ENCODE results near the gene HSPBAP1.
"Not testable (repeated sequence)": the region's sequence is repeated elsewhere in the genome, so short reads cannot be mapped to it uniquely, and the experiment has no call there.

The HSPBAP1 gene

DNA sequence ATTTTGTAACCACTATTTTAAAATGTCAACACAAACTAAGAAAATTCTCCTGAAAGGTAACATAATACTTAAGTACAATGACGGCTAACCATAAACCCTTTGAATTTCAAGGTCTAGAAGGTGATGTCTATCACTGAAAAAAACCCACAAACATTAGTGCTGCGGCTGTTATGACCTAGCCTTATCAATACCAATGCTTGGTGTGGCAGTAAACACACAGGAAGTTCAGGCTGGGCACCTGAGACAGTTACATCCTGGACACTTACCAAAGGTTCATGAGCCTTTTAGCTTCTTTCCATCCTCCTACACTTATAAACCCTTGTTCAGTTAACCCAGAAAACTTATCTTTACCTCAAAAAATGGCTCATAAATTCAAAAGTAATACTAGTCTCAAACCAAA is 5.8 kb downstream of the HSPBAP1 start:
- DNase-seq = no peak
- intact Hi-C loops (cut with DNase I) = no loop called here

- intact Hi-C loops (cut with DNase I) = no loop called here
- no peak for DNase-seq
Observed at GRCh38 chr3:122786066-122786465, 7.6 kb downstream of the HSPBAP1 start.

DNA sequence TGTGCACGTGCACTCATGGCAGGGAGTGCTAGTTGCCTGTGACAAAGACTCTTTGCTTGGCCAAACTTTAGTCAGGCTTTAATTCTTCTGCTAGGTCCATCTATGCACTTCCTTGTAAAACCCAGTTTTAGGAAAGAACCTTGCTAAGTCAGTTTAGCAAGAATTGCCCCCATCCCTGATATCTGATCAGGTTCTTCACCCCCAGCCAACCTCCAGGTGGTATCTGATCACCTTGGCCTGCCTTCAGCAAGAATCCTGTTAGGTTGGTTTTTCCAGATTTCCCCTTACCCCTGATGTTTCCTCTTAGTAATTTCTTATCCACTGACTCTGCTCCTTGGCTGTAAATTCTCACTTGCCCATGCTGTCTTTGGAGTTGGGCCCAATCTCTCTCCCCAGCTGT is 8.4 kb downstream of the HSPBAP1 start:
- intact Hi-C loops (cut with DNase I) = no loop called here
- DNase-seq = no peak

DNA sequence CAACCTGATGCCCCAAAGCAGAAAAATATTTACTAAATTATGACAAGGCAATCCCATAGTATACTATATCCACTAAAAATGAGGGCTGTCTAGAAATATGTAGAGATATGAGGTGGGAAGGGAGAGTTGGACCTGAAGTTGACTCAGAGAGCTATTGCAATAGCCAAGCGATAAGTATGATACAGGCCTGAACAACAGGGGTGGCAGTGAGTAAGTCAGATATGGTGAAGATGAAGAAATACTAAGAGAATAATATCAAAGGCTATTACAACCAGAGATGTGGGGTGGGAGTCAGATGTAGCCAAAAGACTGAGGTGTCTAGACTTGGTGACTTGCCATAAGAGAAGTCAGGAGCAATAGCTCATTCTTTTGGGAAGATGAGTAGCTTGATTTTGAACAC is 9.2 kb downstream of the HSPBAP1 start:
- DNase-seq = no peak
- intact Hi-C loops (cut with DNase I) = no loop called here

GRCh38 chr3:122782804-122783203 is 10.8 kb downstream of the HSPBAP1 start:
- intact Hi-C loops (cut with DNase I) = no loop called here
- no peak for DNase-seq

DNA sequence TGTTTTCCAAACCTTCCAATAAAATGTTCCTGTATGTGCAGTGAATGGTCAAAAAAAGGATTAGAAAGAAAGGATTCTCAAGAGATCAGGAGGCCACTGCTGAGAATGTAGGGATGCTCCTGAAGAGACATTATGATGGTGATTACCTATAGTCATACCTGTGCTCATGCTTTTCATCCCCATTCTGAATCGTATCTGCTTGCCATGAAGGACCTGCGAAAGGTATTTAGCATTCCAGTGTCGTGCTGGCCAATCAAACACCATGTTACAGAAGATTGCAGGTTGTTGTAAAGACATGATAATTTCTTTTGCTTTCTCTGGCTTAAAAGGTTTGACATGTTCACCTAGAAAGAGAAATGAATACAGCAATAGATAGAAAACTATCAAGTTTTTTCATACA is 16.1 kb downstream of the HSPBAP1 start:
- DNase-seq = no peak
- intact Hi-C loops (cut with DNase I) = no loop called here

- DNase-seq = no peak
- intact Hi-C loops (cut with DNase I) = no loop called here
Observed at GRCh38 chr3:122776675-122777468, 16.8 kb downstream of the HSPBAP1 start.

DNA sequence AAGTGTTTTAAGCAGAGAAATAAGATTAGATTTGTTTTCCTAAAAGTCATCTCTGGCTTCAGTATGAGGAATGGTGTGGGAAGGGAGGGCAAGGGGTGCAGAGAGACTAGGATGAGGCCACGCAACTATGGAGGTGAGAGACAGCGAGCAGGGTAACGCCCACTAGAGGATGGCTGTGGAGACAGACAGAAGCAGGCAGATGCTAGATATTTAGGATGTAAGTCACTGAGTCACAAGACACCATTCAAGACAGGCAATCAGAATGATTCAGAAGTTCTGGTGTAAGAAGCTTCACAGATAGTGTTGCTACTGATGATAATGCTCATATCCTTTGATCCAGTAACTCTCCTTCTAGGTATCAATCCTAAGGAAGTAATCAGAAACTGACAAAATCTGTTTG is 19.1 kb downstream of the HSPBAP1 start:
- intact Hi-C loops (cut with DNase I) = no loop called here
- DNase-seq = no peak

GRCh38 chr3:122773944-122774509 is 19.6 kb downstream of the HSPBAP1 start:
- intact Hi-C loops (cut with DNase I) = no loop called here
- no peak for DNase-seq

DNA sequence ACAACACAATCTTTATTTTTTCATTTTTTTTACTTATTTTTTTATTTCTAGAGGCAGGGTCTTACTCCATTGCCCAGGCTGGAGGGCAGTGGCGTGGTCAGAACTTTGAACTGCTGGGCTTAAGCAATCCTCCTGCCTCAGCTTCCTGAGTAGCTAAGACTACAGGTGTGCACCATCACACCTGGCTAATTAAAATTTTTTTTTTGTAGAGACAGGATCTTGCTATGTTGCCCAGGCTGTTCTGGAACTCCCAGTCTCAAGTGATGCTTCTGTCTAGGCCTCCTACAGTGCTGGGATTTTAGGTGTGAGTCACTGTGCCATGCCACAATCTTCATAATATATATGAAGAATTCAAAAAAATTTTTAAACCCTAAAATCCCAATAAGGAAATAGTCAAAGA is 20.8 kb downstream of the HSPBAP1 start:
- intact Hi-C loops (cut with DNase I) = no loop called here
- DNase-seq = no peak

DNA sequence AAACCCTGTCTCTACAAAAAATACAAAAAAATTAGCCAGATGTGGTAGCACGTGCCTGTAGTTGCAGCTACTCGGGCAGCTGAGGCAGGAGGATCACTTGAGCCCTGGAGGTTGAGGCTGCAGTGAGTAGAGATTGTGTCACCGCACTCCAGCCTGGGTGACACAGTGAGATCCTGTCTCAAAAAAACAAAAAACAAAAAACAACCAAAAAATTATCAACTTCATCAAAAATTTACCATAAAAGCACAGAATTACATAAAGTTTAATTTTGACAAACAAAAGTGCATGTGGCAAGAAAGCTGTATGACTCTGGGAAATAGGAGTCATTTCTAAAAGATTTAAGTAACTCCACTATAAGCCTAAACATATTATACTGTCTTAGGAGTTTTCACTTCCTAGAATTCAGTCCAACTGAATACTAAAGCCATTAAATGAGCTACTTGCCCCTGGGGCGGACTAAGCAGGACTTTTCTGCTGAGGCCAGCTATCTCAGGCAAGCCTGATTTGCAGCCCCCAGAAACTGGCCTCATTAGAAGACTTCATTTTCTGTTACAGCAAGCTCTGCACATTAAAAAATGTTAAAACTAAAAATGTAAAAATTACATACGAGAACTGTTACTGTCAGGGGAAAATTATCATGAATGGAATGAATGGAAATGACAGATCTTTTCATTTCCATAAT is 23.0 kb downstream of the HSPBAP1 start:
- intact Hi-C loops (cut with DNase I) = no loop called here
- DNase-seq = peak in 1 of 10 donors; percentile 44

GRCh38 chr3:122767540-122768372 is 25.9 kb downstream of the HSPBAP1 start:
- DNase-seq = no peak
- intact Hi-C loops (cut with DNase I) = no loop called here

DNA sequence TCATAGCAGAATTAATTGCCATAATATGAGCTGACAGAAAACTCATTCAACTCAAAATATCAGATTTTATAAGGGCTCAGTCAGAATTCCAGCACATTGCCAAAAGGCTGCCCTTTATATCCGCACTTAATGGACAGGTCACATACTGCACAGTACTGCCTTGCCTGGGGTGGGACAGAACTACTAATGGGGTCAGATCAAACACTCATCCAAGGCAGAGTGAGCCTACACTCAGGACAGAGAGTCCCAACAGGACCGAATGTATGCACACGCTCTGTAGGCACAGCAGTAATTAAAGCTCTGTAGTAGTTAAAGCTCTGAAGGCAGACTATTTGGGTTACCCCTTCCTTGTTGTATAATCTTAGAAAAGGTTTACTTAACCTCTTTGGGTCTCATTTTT is 27.2 kb downstream of the HSPBAP1 start:
- DNase-seq = no peak
- intact Hi-C loops (cut with DNase I) = no loop called here

DNA sequence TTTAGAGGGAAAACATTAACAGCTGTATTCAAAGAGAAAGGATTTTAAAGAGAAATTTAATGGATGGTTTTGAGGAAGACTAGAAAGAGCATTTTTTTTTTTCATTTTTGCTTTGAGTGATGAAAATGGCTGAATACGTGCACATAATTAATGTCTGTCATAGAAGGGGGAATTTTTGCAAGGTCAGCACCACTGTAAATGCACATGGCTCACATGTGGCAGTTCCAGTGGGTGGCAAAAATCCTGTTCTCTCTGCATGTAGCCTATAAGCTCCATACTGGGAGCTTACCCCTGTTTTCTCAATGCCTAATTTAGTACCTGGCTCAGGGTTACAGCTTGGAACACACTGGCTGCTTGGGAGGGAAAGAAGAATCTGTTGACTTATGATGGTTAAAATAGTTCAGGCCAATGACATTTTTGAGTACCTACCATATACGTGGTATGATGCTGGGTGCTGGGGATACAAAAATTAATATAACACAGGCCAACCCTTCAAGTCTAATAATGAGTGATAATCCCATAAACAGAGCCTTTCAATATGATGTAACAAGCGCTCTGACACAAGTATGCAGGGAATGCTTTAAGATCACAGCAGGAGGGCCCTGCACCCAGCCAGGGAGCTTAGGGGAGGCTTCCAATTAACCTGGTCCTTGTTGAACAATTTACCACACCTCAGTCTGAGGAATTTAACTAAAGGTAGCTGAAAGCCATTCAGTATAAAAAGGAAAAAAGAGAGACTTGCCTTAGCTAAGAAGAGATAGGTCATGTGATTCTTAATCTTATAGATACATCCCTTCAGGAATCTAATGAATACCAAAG is 33.0 kb downstream of the HSPBAP1 start:
- no peak for DNase-seq
- intact Hi-C loops (cut with DNase I) = no loop called here

DNA sequence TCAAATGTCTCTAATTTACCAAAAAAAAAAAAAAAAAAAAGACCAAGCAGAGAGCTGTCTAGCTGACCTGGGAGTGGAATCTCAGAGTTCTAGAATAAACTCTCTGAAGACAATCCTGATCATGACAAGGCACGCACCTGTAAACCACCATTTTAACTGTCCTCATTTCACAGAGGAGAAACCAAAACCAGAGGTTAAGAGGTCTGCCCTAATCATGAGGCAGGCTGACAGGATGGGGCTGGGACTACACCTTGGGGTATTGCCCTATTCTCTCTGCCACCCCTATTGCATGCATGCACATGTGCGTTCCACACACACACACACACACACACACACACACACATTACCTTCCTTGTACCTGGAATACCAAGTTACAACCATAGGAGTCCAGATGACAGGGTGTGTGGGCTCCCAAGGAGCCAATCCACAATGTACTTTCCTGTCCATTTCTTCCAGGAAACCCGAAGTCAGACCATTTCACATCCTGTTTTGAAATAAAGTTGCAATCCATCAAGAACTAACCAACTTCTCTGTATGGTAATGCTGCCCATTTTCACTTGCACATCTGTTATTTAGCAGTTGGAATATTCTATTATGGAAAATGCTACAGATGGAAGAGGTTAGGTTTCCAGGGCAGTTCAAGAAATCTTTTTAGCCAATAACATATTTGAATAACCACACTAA is 34.6 kb downstream of the HSPBAP1 start:
- intact Hi-C loops (cut with DNase I) = no loop called here

DNA sequence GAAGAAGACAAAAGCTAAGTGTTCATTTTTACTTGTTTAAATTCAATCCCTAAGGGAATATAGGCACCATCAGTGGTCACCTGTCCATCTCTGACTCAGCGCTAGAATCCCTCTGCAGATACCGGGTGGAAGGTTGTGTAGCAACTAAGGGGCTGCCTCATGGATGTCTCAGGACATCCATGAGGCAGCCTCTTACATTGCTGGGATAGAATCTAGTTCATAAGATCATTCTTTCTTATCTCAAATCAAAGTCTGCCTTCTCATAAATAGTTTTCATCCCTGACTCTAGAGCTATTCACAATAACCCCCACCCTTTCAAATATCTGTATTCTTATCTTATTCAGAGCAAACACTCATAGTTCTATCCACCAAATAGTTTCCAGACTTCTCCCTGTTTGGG is 38.1 kb downstream of the HSPBAP1 start:
- DNase-seq = no peak
- intact Hi-C loops (cut with DNase I) = no loop called here

More for the DNA sequence above, 34.6 kb downstream of the HSPBAP1 start:
- DNase-seq = no peak

GRCh38 chr3:122754929-122755328 is 38.7 kb downstream of the HSPBAP1 start:
- DNase-seq = no peak
- intact Hi-C loops (cut with DNase I) = no loop called here

DNA sequence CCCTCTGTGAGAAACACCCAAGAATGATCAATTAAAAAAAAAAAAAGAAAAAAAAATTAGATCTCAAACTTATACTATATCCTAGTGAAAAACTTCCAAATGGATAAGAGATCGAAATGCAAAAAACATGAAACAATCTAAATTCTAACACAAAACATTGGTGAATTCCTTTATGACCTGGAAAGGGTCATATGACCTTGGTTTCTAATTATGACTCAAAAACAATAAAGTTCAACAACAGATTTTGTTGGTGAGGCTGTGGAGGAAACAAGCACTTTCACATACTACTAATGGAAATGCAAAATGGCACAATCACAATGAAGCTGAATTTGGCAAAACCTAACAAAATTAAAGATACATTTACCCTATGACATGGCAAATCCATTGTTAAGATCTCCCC is 45.3 kb downstream of the HSPBAP1 start:
- no peak for DNase-seq
- intact Hi-C loops (cut with DNase I) = no loop called here

DNA sequence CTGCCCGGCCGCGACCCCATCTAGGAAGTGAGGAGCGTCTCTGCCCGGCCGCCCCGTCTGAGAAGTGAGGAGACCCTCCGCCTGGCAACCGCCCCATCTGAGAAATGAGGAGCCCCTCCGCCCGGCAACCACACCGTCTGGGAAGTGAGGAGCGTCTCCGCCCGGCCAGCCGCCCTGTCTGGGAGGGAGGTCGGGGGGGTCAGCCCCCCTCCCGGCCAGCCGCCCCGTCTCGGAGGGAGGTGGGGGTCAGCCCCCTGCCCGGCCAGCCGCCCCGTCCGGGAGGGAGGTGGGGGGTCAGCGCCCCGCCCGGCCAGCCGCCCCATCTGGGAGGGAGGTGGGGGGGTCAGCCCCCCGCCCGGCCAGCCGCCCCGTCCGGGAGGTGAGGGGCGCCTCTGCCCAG is 46.3 kb downstream of the HSPBAP1 start:
- peak in 2 of 10 donors; percentile 53 to 55 for DNase-seq
- intact Hi-C loops (cut with DNase I) = not testable (repeated sequence)

Data from posterior cingulate gyrus (tissue), 11 donors.